Hematopoietic multipotent progenitor cell treated with erythropoietin and hydrocortisone succinate and interleukin-3 and kit ligand, for 8 days (in vitro differentiated cells): ENCODE data around the gene SIK1.

ENCODE experiments used
- DNase-seq: peaks from one replicate; pipeline ENCODE4 v3.0.0-alpha.2; 2015

SIK1 gene

GRCh38 chr21:43365611-43366426, 61.1 kb downstream of the SIK1 start:
- DNase-seq = no peak

- no peak for DNase-seq
Measured at GRCh38 chr21:43364851-43365424, 62.0 kb downstream of the SIK1 start.
